Stomach (tissue), 4 donors: ENCODE data around the gene DEFB112.

Experiments used
- EP300 ChIP-seq: sonication (generic); formaldehyde crosslinking; IDR thresholded peaks from one replicate; pipeline ENCODE4 v1.6.1; 2017; ENCODE audit warnings: antibody characterized with exemption
- POLR2A ChIP-seq, 4 donors: fragments of 450-650 bp; IDR thresholded peaks; one replicate each; pipeline ENCODE4 v1.6.1; 2016; ENCODE audit warnings: antibody characterized with exemption in 4 of 4, control low read depth in 2 of 4, mild to moderate bottlenecking in 1 of 4, moderate library complexity in 1 of 4
- POLR2AphosphoS5 ChIP-seq, 3 donors: sonication (generic); formaldehyde crosslinking; IDR thresholded peaks; one replicate each; pipeline ENCODE4 v1.6.1; 2016; ENCODE audit warnings: antibody characterized with exemption in 3 of 3
- TF ChIP-seq, protein P1 (sequence below), 7 experiments: fragments of 450-650 bp in 4 of 7; fragments of 200-600 bp in 3 of 7; sonication (generic) in 3 of 7; IDR thresholded peaks; one replicate each; pipeline ENCODE4 v1.5.1; 2016 to 2019; ENCODE audit warnings: antibody characterized with exemption in 7 of 7, control low read depth in 2 of 7, mild to moderate bottlenecking in 1 of 7

DNA sequence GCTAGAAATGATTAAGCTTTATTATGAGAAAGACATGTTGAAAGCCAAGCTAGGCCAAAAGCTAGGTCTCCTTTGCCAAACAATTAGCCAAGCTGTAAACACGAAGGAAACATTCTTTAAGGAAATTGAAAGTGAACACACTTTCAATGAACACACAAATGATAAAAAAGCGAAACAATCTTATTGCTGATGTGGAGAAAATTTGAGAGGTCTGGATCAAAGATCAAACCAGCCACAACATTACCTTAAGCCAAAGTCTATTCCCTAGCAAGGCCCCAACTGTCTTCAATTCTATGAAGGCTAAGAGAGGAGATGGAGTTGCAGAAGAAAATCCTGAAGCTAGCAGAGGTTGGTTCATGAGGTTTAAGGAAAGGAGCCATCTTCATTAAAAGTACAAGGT, 40.2 kb upstream of the DEFB112 start:
- TF ChIP-seq EP300, result no peak
- no peak for TF ChIP-seq POLR2AphosphoS5 (IDR thresholded peaks at IDR 0.05)
- TF ChIP-seq, protein P1, sequence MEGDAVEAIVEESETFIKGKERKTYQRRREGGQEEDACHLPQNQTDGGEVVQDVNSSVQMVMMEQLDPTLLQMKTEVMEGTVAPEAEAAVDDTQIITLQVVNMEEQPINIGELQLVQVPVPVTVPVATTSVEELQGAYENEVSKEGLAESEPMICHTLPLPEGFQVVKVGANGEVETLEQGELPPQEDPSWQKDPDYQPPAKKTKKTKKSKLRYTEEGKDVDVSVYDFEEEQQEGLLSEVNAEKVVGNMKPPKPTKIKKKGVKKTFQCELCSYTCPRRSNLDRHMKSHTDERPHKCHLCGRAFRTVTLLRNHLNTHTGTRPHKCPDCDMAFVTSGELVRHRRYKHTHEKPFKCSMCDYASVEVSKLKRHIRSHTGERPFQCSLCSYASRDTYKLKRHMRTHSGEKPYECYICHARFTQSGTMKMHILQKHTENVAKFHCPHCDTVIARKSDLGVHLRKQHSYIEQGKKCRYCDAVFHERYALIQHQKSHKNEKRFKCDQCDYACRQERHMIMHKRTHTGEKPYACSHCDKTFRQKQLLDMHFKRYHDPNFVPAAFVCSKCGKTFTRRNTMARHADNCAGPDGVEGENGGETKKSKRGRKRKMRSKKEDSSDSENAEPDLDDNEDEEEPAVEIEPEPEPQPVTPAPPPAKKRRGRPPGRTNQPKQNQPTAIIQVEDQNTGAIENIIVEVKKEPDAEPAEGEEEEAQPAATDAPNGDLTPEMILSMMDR (IDR thresholded peaks at IDR 0.05), result no peak
- no peak for TF ChIP-seq POLR2A (IDR thresholded peaks at IDR 0.05)
